ENCODE results near the gene PPARGC1A. TPM values are rescaled to one million over a fixed set of nuclear protein-coding genes. Genes with fewer than 3 reads are reported as not detected.

The PPARGC1A gene
- total and polyA plus RNA-seq, 2 of the 13 experiments (the other 11 are each of a cell fraction or from before 2014, with no cell fraction given): 20.7 to 37.3 TPM

GRCh38 chr4:23888421-23889319, 1.2 kb downstream of the PPARGC1A start (continued):
- no peak for TF ChIP-seq BRF2 (CRISPR knock-in tag; IDR thresholded peaks at IDR 0.05)
- no peak for TF ChIP-seq NCOA1 (CRISPR knock-in tag; IDR thresholded peaks at IDR 0.05)
- TF ChIP-seq KLF16 (CRISPR knock-in tag; IDR thresholded peaks at IDR 0.05): 0 out of 4 replicates have a peak, but pooled peaks of 1 of the 2 experiments have one; percentile 20
- TF ChIP-seq U2AF2 (IDR thresholded peaks at IDR 0.05; ENCODE audit: low read depth, low read length): no peak
- TF ChIP-seq STAT5B (CRISPR knock-in tag; IDR thresholded peaks at IDR 0.05): no peak
- TF ChIP-seq ELK4 (CRISPR knock-in tag; IDR thresholded peaks at IDR 0.05; ENCODE audit: borderline replicate concordance): no peak
- TF ChIP-seq MEIS1 (CRISPR knock-in tag; IDR thresholded peaks at IDR 0.05; ENCODE audit: borderline replicate concordance): no peak
- TF ChIP-seq ZNF501 (CRISPR knock-in tag; IDR thresholded peaks at IDR 0.05): 0 out of 2 replicates have a peak, but pooled peaks have one; percentile 40
- TF ChIP-seq ZNF674 (CRISPR knock-in tag; IDR thresholded peaks at IDR 0.05; ENCODE audit: low read depth): no peak
- TF ChIP-seq TCF12 (IDR thresholded peaks at IDR 0.05): no peak
- no peak for TF ChIP-seq TCF12 (CRISPR knock-in tag; IDR thresholded peaks at IDR 0.05)
- TF ChIP-seq MAX (IDR thresholded peaks at IDR 0.05): no peak
- no peak for TF ChIP-seq ATF6 (CRISPR knock-in tag; conservative IDR thresholded peaks at IDR 0.05)
- no peak for TF ChIP-seq ZMYM2 (CRISPR knock-in tag; IDR thresholded peaks at IDR 0.05)
- TF ChIP-seq ZNF282 (IDR thresholded peaks at IDR 0.05; ENCODE audit: partially characterized antibody): no peak
- no peak for TF ChIP-seq ARNT (IDR thresholded peaks at IDR 0.05)
- no peak for TF ChIP-seq DPF2 (CRISPR knock-in tag; IDR thresholded peaks at IDR 0.05; ENCODE audit: borderline replicate concordance, low read depth)
- TF ChIP-seq ZNF543 (CRISPR knock-in tag; IDR thresholded peaks at IDR 0.05): no peak
- no peak for TF ChIP-seq POLR2AphosphoS2 (IDR thresholded peaks at IDR 0.05; ENCODE audit: low read depth, low read length)
- no peak for TF ChIP-seq FOSL1 (CRISPR knock-in tag; IDR thresholded peaks at IDR 0.05; ENCODE audit: borderline replicate concordance)
- TF ChIP-seq ARID4A (CRISPR knock-in tag; IDR thresholded peaks at IDR 0.05; ENCODE audit: borderline replicate concordance): 0 out of 2 replicates have a peak, but pooled peaks have one; percentile 42

Measured in HepG2 (cell line).